ENCODE measurements around the gene MEIOSIN.

MEIOSIN gene

GRCh38 chr19:45768984-45769782, 35.9 kb downstream of the MEIOSIN start, which contains the start of gene SIX5:
Gene SIX5 (minus strand): TSS chr19:45769252. CDS start chr19:45768844, 408 bp downstream.
- Histone ChIP-seq H3K4me3 (ENCODE audit: low read depth, low read length) (peak within 1 kb of the TSS; percentile 62), H3K27me3 (ENCODE audit: insufficient read depth, low read depth, severe bottlenecking) (no peaks in the 10 kb centered on the region), H3K36me3 (no peaks in the 10 kb centered on the region; the same call in 1 of the 2 replicates), H3K9me3 (ENCODE audit: severe bottlenecking) (no peaks in the 10 kb centered on the region), H3K27ac (peak within 1 kb of the TSS; percentile 78)
- TF ChIP-seq CTCF (IDR thresholded peaks at IDR 0.05; ENCODE audit: low read depth, low read length) = no peak
- peak; percentile 96 for DNase-seq

DNA sequence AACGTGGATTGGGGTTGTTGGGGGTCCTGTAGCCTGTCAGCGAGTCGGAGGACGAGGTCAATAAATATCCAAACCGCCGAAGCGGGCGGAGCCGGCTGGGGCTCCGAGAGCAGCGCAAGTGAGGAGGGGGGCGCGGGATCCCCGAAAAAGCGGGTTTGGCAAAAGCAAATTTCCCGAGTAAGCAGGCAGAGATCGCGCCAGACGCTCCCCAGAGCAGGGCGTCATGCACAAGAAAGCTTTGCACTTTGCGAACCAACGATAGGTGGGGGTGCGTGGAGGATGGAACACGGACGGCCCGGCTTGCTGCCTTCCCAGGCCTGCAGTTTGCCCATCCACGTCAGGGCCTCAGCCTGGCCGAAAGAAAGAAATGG, 36.6 kb downstream of the MEIOSIN start:
- Histone ChIP-seq H3K9me3 (ENCODE audit: severe bottlenecking) (no peaks in the 10 kb centered on the region), H3K4me3 (ENCODE audit: low read depth, low read length) (peak overlapping the region; percentile 46), H3K27me3 (ENCODE audit: insufficient read depth, low read depth, severe bottlenecking) (no peaks in the 10 kb centered on the region), H3K27ac (peak overlapping the region; percentile 32), H3K36me3 (no peaks in the 10 kb centered on the region; the same call in 1 of the 2 replicates)
- peak; percentile 40 for DNase-seq
- no peak for TF ChIP-seq CTCF (IDR thresholded peaks at IDR 0.05; ENCODE audit: low read depth, low read length)

- TF ChIP-seq CTCF (IDR thresholded peaks at IDR 0.05; ENCODE audit: low read depth, low read length) = peak; percentile 70
Measured at GRCh38 chr19:45770192-45771101, 37.2 kb downstream of the MEIOSIN start.

GRCh38 chr19:45771311-45771933, 38.2 kb downstream of the MEIOSIN start:
- Histone ChIP-seq H3K27ac (peak overlapping the region; percentile 50), H3K36me3 (no peaks in the 10 kb centered on the region; the same call in 1 of the 2 replicates), H3K27me3 (ENCODE audit: insufficient read depth, low read depth, severe bottlenecking) (no peaks in the 10 kb centered on the region), H3K4me3 (ENCODE audit: low read depth, low read length) (peak overlapping the region; percentile 46), H3K9me3 (ENCODE audit: severe bottlenecking) (no peaks in the 10 kb centered on the region)
- no peak for TF ChIP-seq CTCF (IDR thresholded peaks at IDR 0.05; ENCODE audit: low read depth, low read length)
- DNase-seq = no peak

More at GRCh38 chr19:45770192-45771101, 37.2 kb downstream of the MEIOSIN start:
- peak overlapping the region; percentile 46 for H3K4me3 ChIP-seq (ENCODE audit: low read depth, low read length)
- no peaks in the 10 kb centered on the region for H3K9me3 ChIP-seq (ENCODE audit: severe bottlenecking)
- H3K27me3 ChIP-seq (ENCODE audit: insufficient read depth, low read depth, severe bottlenecking) = no peaks in the 10 kb centered on the region
- peak; percentile 98 for DNase-seq
- H3K36me3 ChIP-seq = no peaks in the 10 kb centered on the region; the same call in 1 of the 2 replicates
- H3K27ac ChIP-seq = peak overlapping the region; percentile 77

GRCh38 chr19:45772130-45772840, 39.0 kb downstream of the MEIOSIN start:
- no peaks in the 10 kb centered on the region for H3K9me3 ChIP-seq (ENCODE audit: severe bottlenecking)
- no peak overlapping the region for H3K4me3 ChIP-seq (ENCODE audit: low read depth, low read length)
- H3K27me3 ChIP-seq (ENCODE audit: insufficient read depth, low read depth, severe bottlenecking) = no peaks in the 10 kb centered on the region
- H3K36me3 ChIP-seq = peaks cover 5% of the 10 kb centered on the region; the same call in 1 of the 2 replicates
- TF ChIP-seq CTCF (IDR thresholded peaks at IDR 0.05; ENCODE audit: low read depth, low read length) = no peak
- no peak overlapping the region for H3K27ac ChIP-seq
- DNase-seq = no peak
